DMS 273 (cell line): ENCODE data around the gene SNX8.
"Not testable (repeated sequence)": the region's sequence is repeated elsewhere in the genome, so short reads cannot be mapped to it uniquely, and the experiment has no call there.

Experiments used
- DNase-seq: peaks from one replicate; lab custom pipeline; 2025; ENCODE audit not compliant: unreplicated experiment; lab: John Stamatoyannopoulos, UW

SNX8 gene

DNA sequence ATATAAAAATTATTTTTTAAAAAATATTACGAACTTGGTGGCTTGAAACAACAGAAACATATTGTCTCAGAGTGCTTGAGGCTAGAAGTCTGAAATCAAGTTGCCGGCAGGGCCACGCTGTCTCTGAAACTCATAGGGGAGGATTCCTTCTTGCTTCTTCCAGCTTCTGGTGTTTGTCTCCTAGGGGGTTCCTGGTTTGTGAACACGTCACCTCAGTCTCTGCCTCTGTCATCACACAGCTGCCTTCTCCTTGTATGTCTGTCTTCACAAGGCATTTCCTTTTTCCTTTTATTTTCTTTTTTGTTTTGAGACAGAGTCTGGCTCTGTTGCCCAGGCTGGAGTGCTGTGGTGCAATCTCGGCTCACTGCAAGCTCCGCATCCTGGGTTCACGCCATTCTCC is 12.7 kb upstream of the SNX8 start:
- DNase-seq: no peak

DNA sequence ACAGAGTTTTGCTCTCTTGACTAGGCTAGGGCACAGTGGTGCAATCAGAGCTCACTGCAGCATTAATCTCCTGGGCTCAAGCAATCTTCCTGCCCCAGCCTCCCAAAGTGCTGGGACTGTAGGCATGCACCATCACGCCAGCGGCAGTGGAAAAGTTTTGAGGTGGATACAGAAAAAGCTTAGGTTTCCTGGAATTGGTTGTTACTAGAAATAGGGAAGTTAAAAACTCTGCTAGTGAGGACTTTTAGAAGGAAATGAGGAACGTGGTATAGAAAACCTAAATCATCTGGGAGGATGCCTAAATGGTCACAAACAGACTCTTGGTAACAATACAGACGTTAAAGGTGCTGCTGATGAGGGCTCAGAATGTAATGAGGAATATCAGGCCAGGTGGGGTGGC is 10.9 kb upstream of the SNX8 start:
- DNase-seq: no peak

DNA sequence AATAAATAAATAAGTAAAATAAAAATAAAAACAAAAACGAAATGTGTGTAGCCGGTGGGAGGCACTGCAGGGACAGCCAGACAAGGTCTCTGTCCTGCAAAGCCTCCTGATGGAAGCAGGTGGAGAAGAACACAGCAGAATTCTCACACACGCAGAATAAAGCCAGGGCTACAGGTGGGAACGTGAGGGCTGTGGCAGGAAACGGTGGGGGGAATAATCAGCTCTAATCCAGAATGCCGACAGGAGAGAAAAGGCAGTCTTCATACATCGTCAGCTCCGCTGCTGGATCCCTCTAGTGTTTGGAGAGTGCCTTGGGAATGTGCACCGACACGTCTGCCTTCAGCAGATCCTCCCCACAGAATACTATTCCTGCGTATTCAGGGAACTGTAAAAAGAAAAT is 6.8 kb upstream of the SNX8 start:
- DNase-seq: peak; percentile 74

GRCh38 chr7:2317556-2318293 is 3.5 kb upstream of the SNX8 start:
- no peak for DNase-seq

- no peak for DNase-seq
These were observed 2.3 kb upstream of the SNX8 start for GRCh38 chr7:2316578-2316977.

GRCh38 chr7:2315787-2316186 is 1.5 kb upstream of the SNX8 start:
- DNase-seq: no peak

DNA sequence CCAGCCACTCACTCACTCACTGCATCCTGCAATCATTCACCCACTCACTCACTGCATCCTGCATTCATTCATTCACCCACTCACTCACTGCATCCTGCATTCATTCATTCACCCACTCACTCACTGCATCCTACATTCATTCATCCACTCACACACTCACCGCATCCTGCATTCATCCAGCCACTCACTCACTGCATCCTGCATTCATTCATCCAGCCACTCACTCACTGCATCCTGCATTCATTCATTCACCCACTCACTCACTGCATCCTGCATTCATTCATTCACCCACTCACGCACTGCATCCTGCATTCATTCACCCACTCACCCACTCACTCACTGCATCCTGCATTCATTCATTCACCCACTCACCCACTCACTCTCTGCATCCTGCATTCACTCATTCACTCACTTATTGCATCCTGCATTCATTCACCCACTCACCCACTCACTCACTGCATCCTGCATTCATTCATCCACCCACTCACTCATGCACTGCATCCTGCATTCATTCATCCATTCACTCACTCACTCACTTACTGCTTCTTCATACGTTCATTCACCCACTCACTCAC is 802 bp upstream of the SNX8 start:
- not testable (repeated sequence) for DNase-seq

- DNase-seq: peak; percentile 58
These were observed 612 bp downstream of the SNX8 start for GRCh38 chr7:2313450-2314208.

GRCh38 chr7:2312267-2312929 is 1.8 kb downstream of the SNX8 start:
- no peak for DNase-seq

- no peak for DNase-seq
These were observed 4.3 kb downstream of the SNX8 start for GRCh38 chr7:2309889-2310331.

GRCh38 chr7:2307690-2308107 is 6.5 kb downstream of the SNX8 start:
- DNase-seq: no peak

- DNase-seq: no peak
These were observed 7.6 kb downstream of the SNX8 start for GRCh38 chr7:2306688-2307087.

DNA sequence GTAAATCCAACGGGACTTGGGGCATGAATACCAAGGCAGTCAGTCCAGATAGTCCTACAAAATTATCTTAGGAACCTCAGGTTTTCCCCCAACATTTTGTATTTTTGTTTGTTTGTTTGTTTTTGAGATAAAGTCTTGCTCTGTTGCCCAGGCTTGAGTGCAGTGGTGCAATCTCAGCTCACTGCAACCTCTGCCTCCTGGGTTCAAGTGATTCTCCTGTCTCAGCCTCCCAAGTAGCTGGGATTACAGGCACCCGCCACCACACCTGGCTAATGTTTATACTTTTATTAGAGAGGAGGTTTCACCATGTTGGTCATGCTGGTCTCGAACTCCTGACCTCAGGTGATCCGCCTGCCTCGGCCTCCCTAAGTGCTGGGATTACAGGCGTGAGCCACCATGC is 9.0 kb downstream of the SNX8 start:
- DNase-seq: not testable (repeated sequence)

DNA sequence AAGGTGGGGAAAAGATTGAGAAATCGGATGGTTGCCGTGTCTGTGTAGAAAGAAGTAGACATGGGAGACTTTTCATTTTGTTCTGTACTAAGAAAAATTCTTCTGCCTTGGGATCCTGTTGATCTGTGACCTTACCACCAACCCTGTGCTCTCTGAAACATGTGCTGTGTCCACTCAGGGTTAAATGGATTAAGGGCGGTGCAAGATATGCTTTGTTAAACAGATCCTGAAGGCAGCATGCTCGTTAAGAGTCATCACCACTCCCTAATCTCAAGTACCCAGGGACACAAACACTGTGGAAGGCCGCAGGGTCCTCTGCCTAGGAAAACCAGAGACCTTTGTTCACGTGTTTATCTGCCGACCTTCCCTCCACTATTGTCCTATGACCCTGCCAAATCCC is 10.7 kb downstream of the SNX8 start:
- not testable (repeated sequence) for DNase-seq

DNA sequence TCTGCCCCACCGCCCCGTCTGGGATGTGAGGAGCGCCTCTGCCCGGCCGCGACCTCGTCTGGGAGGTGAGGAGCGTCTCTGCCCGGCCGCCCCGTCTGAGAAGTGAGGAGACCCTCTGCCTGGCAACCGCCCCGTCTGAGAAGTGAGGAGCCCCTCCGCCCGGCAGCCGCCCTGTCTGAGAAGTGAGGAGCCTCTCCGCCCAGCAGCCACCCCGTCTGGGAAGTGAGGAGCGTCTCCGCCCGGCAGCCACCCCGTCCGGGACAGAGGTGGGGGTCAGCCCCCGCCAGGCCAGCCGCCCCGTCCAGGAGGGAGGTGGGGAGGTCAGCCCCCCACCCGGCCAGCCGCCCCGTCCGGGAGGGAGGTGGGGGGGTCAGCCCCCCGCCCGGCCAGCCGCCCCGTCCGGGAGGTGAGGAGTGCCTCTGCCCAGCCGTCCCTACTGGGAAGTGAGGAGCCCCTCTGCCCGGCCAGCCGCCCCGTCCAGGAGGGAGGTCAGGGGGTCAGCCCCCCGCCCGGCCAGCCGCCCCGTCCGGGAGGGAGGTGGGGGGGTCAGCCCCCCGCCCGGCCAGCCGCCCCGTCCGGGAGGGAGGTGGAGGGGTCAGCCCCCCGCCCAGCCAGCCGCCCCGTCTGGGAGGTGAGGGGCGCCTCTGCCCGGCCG is 11.4 kb downstream of the SNX8 start:
- not testable (repeated sequence) for DNase-seq

- DNase-seq: no peak
These were observed 12.8 kb downstream of the SNX8 start for GRCh38 chr7:2301511-2301863.

DNA sequence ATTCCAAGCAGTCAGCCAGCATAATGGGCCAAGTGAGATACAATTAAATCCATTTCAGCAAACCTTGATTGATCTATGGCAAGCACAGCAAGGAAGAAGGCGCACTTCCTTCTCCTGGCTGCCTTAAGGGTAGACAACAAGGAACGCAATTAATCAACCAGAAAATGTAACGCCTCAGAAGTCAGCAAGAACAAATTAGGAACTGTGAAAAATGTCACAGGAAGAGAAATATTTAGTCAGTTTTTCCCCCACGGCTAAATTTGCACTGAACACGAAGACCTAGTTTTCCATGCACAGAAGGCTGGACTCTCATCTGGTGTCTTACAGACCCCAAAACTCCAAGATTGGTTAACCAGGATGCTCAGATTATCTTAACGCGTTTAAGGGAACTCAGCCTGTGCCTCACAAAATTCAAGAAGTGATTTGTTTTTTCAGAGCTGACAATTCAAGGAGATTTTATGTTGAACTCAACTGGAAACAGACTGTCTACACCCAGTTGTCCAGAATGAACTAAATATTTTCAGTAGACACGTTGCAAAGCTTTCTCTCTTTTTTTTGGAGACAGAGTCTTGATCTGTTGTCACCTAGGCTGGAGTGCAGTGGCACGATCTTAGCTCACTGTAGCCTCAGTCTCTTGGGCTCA is 14.2 kb downstream of the SNX8 start:
- DNase-seq: no peak

DNA sequence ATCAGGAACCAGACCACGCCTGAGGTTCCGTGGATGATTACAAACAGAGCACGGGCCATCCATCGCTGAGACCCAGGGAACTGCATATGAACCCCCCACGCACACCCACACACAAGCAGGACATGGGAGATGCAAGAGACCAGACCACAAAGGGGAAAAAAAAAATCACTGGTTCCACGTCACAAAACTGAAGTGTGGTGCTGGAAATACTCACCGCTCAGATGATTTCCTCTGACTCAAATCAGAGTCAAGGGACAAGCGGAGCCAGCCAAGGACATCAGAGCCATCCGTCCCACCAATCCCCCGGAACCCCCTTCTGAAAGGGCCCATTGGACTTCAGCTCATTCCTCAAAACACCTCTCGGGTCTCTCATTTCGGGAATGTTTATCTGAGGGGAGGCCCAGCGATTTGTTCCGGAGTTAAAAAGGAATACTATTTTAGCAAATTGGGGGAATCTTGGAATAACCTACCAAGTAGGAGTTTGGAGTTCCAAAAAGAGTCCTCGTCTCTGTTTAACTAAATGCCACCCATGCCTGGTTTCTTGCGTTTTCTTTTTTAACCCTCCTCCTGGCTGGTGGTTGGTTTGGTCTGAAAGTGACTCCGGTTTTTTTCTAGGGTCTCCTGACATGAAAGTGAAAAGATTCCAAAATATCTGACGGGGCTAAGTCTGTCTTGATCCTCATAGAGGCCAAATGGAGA is 15.0 kb downstream of the SNX8 start:
- DNase-seq: no peak

GRCh38 chr7:2296832-2297231 is 17.4 kb downstream of the SNX8 start:
- DNase-seq: no peak
